ENCODE results near the gene TBC1D32.
"Not testable (repeated sequence)": the region's sequence is repeated elsewhere in the genome, so short reads cannot be mapped to it uniquely, and the experiment has no call there.

Gene TBC1D32

DNA sequence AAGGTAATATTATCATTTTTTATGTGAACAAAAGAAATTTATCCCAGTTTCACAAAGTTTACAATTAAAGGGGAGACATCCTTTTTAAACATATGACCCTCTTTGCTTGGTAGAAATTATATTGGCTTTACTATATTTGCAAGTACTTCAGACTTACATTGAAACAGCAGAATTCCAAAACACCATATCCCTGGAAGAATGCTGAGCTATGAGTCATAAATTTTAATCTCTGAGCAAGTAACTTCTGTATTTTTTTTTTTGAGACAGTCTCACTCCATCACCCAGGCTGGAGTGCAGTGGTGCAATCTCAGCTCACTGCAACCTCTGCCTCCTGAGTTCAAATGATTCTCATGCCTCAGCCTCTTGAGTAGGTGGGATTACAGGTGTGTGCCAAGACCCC is 240.4 kb downstream of the TBC1D32 start:
- Histone ChIP-seq H3K9me3 (ENCODE audit: control insufficient read depth, low read length) (no peaks in the 10 kb centered on the region), H3K4me1 (ENCODE audit: control insufficient read depth, insufficient read depth, low read length, poor library complexity, severe bottlenecking) (no peaks in the 10 kb centered on the region), H3K27me3 (replicated peaks; ENCODE audit: control insufficient read depth, insufficient read depth, low read length, poor library complexity, severe bottlenecking) (no peaks in the 10 kb centered on the region), H3K36me3 (ENCODE audit: control insufficient read depth, insufficient read depth, low read length) (no peaks in the 10 kb centered on the region), H3K4me3 (ENCODE audit: insufficient read depth, low read depth, low read length, poor library complexity, severe bottlenecking) (no peak overlapping the region), H3K27ac (ENCODE audit: insufficient read depth, low read length, poor library complexity, severe bottlenecking) (no peak overlapping the region)
- DNase-seq = no peak

DNA sequence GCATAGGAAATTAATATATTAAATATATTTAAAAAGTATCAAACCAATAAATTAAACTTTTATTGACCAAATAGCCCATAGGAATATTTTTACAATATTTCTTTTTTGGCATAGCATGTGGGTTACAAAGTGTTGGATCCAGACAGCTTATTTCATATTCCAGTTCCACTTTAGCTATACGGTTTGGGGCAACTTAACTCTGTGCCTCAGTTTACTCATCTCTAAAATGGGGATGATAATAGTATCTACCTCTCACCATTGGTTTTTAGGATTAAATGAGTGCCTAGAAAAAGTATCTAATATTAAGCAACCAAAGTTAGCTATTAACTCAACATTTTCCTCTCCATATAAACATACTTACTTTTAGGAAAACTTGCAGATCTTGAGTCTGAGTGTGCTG is 243.8 kb downstream of the TBC1D32 start:
- no peaks in the 10 kb centered on the region for H3K4me1 ChIP-seq (ENCODE audit: control insufficient read depth, insufficient read depth, low read length, poor library complexity, severe bottlenecking)
- no peak overlapping the region for H3K27ac ChIP-seq (ENCODE audit: insufficient read depth, low read length, poor library complexity, severe bottlenecking)
- no peaks in the 10 kb centered on the region for H3K9me3 ChIP-seq (ENCODE audit: control insufficient read depth, low read length)
- no peak for DNase-seq
- H3K27me3 ChIP-seq (replicated peaks; ENCODE audit: control insufficient read depth, insufficient read depth, low read length, poor library complexity, severe bottlenecking) = no peaks in the 10 kb centered on the region
- no peak overlapping the region for H3K4me3 ChIP-seq (ENCODE audit: insufficient read depth, low read depth, low read length, poor library complexity, severe bottlenecking)
- H3K36me3 ChIP-seq (ENCODE audit: control insufficient read depth, insufficient read depth, low read length) = no peaks in the 10 kb centered on the region

DNA sequence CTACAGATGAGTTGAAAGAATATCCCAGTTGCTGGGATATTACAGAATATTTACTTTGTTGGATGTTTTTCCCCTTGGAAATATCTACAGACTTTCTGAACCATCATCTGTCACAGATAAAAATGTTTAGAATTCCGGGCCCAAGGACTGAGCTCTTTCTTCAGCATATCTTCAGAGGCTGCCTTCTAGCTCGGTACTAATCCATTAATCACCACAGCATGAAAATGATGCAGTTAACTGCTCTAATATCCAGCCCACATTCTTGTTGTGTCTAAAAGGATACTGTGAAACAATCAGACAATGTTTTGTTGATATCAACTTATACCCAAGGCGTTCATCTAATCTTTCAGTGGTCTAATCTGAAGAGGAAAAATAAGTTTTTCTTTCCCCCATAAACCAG is 247.4 kb downstream of the TBC1D32 start:
- no peak for DNase-seq
- Histone ChIP-seq H3K9me3 (ENCODE audit: control insufficient read depth, low read length) (no peaks in the 10 kb centered on the region), H3K4me3 (ENCODE audit: insufficient read depth, low read depth, low read length, poor library complexity, severe bottlenecking) (no peak overlapping the region), H3K27ac (ENCODE audit: insufficient read depth, low read length, poor library complexity, severe bottlenecking) (no peak overlapping the region), H3K27me3 (replicated peaks; ENCODE audit: control insufficient read depth, insufficient read depth, low read length, poor library complexity, severe bottlenecking) (no peaks in the 10 kb centered on the region), H3K4me1 (ENCODE audit: control insufficient read depth, insufficient read depth, low read length, poor library complexity, severe bottlenecking) (no peaks in the 10 kb centered on the region), H3K36me3 (ENCODE audit: control insufficient read depth, insufficient read depth, low read length) (no peaks in the 10 kb centered on the region)

DNA sequence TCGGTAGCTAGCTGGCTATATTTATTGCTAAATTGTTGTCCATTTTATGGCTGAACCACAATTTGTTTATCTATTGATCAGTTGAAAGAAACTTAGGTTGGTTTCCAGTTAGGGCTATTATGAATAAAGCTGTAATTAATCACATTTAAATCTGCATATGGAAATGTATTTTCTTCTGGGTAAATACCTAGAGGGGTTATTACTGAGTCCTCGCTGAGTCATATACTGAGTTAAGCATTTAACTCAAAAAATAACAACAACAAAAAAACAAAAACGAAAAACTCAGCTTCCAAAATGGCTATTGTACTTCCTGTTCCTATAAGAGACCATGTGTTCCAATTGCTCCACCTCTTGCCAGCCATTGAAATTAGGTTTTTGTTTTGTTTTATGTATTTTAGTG is 258.2 kb downstream of the TBC1D32 start:
- no peaks in the 10 kb centered on the region for H3K36me3 ChIP-seq (ENCODE audit: control insufficient read depth, insufficient read depth, low read length)
- no peaks in the 10 kb centered on the region for H3K4me1 ChIP-seq (ENCODE audit: control insufficient read depth, insufficient read depth, low read length, poor library complexity, severe bottlenecking)
- no peak for DNase-seq
- H3K9me3 ChIP-seq (ENCODE audit: control insufficient read depth, low read length) = no peaks in the 10 kb centered on the region
- H3K27ac ChIP-seq (ENCODE audit: insufficient read depth, low read length, poor library complexity, severe bottlenecking) = no peak overlapping the region
- no peaks in the 10 kb centered on the region for H3K27me3 ChIP-seq (replicated peaks; ENCODE audit: control insufficient read depth, insufficient read depth, low read length, poor library complexity, severe bottlenecking)
- H3K4me3 ChIP-seq (ENCODE audit: insufficient read depth, low read depth, low read length, poor library complexity, severe bottlenecking) = no peak overlapping the region

DNA sequence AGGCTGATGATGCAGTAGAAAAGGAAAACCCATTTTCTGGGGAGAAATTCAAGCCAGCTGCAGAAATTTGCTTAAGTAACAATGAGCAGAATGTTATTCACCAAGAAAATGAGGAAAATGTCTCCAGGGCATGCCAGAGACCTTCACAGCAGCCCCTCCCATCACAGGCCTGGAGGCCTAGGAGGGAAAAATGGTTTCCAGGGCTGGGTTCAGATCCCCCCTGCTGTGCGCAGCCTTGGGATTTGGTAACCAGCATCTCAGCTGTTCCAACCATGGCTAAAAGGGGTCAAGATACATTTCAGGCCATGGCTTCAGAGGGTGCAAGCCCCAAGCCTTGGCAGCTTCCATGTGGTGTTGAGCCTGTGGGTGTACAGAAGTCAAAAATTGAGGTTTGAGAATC is 265.5 kb downstream of the TBC1D32 start:
- H3K4me3 ChIP-seq (ENCODE audit: insufficient read depth, low read depth, low read length, poor library complexity, severe bottlenecking); H3K27me3 ChIP-seq (replicated peaks; ENCODE audit: control insufficient read depth, insufficient read depth, low read length, poor library complexity, severe bottlenecking); H3K27ac ChIP-seq (ENCODE audit: insufficient read depth, low read length, poor library complexity, severe bottlenecking); H3K4me1 ChIP-seq (ENCODE audit: control insufficient read depth, insufficient read depth, low read length, poor library complexity, severe bottlenecking); DNase-seq; H3K9me3 ChIP-seq (ENCODE audit: control insufficient read depth, low read length); H3K36me3 ChIP-seq (ENCODE audit: control insufficient read depth, insufficient read depth, low read length): not testable (repeated sequence)

DNA sequence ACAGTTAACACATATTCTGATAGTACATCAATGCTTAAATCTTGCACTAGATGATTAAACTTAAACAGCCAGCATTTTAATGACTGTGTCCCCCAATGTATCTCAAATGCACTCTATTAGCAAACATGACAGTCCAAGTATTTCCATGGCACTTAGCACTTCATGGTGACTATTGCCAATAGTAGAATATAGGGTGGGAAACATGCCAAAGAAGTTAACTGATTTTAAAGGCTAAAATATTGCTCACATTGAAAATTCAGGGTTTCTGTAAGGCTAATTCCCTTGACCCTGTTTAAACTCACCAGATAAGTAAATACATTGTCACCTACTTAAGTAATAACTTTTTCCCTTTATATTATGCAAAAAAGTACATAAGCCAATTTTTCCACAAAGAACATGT is 266.9 kb downstream of the TBC1D32 start:
- H3K9me3 ChIP-seq (ENCODE audit: control insufficient read depth, low read length) = peaks cover 3% of the 10 kb centered on the region

DNA sequence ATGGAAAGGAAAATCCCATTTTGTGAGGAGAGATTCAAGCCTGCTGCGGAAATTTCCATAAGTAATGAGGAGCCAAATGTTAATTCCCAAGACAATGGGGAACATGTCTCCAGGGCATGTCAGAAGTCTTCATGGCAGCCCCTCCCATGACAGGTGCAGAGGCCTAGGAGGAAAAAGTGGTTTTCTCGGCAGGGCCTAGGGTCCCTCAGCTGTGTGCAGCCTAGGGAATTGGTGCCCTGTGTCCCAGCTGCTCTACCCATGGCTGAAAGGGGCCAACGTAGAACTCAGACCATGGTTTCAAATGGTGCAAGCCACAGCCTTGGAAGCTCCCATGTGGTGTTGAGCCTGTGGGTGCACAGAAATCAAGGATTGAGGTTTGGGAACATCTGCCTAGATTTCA is 269.9 kb downstream of the TBC1D32 start:
- Histone ChIP-seq H3K36me3 (ENCODE audit: control insufficient read depth, insufficient read depth, low read length) (no peaks in the 10 kb centered on the region), H3K4me3 (ENCODE audit: insufficient read depth, low read depth, low read length, poor library complexity, severe bottlenecking) (no peak overlapping the region), H3K9me3 (ENCODE audit: control insufficient read depth, low read length) (peaks cover 3% of the 10 kb centered on the region), H3K4me1 (ENCODE audit: control insufficient read depth, insufficient read depth, low read length, poor library complexity, severe bottlenecking) (no peaks in the 10 kb centered on the region), H3K27ac (ENCODE audit: insufficient read depth, low read length, poor library complexity, severe bottlenecking) (no peak overlapping the region), H3K27me3 (replicated peaks; ENCODE audit: control insufficient read depth, insufficient read depth, low read length, poor library complexity, severe bottlenecking) (no peaks in the 10 kb centered on the region)
- no peak for DNase-seq

More for the DNA sequence above, 266.9 kb downstream of the TBC1D32 start:
- Histone ChIP-seq H3K36me3 (ENCODE audit: control insufficient read depth, insufficient read depth, low read length) (no peaks in the 10 kb centered on the region), H3K4me3 (ENCODE audit: insufficient read depth, low read depth, low read length, poor library complexity, severe bottlenecking) (no peak overlapping the region), H3K27me3 (replicated peaks; ENCODE audit: control insufficient read depth, insufficient read depth, low read length, poor library complexity, severe bottlenecking) (no peaks in the 10 kb centered on the region), H3K27ac (ENCODE audit: insufficient read depth, low read length, poor library complexity, severe bottlenecking) (no peak overlapping the region), H3K4me1 (ENCODE audit: control insufficient read depth, insufficient read depth, low read length, poor library complexity, severe bottlenecking) (no peaks in the 10 kb centered on the region)
- no peak for DNase-seq

DNA sequence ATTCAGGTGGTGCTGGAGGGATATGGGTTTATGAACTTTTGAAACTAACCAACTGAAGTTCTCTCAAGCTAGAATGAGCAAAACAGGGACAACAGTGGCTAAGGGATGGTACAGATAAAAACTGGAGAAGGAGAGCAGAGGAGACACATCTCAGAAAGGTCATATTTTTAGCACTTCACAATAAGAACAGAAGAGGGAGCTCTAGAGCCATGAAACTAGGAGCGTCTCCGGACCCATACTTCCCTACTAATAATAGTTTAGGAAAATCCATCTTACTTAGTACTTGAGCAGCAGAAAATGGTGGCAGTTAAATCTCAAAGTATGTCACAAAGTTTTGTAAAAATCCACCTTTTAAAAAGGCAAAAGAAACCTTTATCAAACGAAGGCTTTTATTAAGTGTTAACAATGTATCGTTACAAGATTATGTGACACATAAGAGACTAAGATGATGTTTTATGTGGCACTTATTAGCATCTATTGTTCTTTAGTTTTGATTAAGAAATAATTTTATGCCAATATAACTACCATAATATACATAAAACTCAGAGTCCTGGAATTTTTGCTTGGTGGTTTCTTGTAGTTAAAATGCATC is 278.6 kb downstream of the TBC1D32 start:
- no peak for DNase-seq
- Histone ChIP-seq H3K36me3 (ENCODE audit: control insufficient read depth, insufficient read depth, low read length) (no peaks in the 10 kb centered on the region), H3K4me1 (ENCODE audit: control insufficient read depth, insufficient read depth, low read length, poor library complexity, severe bottlenecking) (no peaks in the 10 kb centered on the region), H3K27me3 (replicated peaks; ENCODE audit: control insufficient read depth, insufficient read depth, low read length, poor library complexity, severe bottlenecking) (no peaks in the 10 kb centered on the region), H3K4me3 (ENCODE audit: insufficient read depth, low read depth, low read length, poor library complexity, severe bottlenecking) (no peak overlapping the region), H3K27ac (ENCODE audit: insufficient read depth, low read length, poor library complexity, severe bottlenecking) (no peak overlapping the region), H3K9me3 (ENCODE audit: control insufficient read depth, low read length) (no peaks in the 10 kb centered on the region)

DNA sequence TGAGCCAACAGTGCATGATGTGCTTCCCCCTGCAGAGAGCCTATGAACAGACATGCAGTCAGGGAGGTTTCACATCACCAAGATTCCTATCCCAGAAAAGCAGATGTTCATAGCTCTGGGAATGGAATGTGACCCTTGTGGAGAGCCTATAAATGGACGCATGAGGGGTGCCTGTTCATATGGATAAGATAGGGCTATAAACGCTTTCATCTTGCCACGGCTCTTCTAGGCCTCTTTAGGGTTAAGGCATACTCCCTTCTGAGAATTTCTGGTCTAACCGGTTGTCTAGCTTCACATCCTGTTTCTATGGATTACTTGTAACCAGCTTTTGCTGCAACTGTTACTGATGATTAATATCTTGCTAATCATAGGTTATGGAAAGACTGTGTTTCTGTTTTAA is 285.7 kb downstream of the TBC1D32 start:
- H3K27me3 ChIP-seq (replicated peaks; ENCODE audit: control insufficient read depth, insufficient read depth, low read length, poor library complexity, severe bottlenecking); H3K9me3 ChIP-seq (ENCODE audit: control insufficient read depth, low read length); DNase-seq; H3K36me3 ChIP-seq (ENCODE audit: control insufficient read depth, insufficient read depth, low read length); H3K4me3 ChIP-seq (ENCODE audit: insufficient read depth, low read depth, low read length, poor library complexity, severe bottlenecking); H3K4me1 ChIP-seq (ENCODE audit: control insufficient read depth, insufficient read depth, low read length, poor library complexity, severe bottlenecking); H3K27ac ChIP-seq (ENCODE audit: insufficient read depth, low read length, poor library complexity, severe bottlenecking): not testable (repeated sequence)

DNA sequence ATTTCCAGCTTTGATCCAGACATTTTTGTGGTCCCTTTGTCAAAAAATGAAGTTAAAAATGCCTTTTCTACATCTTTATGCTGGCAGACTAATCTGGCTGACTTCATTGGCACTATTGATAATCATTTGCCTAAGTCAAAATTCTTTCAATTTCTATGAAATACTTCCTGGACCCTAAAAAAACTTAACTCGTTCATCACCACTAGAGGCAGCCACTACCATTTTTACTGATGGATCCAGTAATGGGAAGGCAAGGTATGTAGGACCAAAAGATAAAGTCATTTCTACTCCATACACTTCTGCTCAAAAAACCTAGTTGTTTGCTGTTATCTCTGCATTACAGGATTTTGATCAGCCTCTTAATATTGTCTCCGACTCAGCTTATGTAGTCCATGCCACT is 289.4 kb downstream of the TBC1D32 start:
- not testable (repeated sequence) for DNase-seq; H3K4me3 ChIP-seq (ENCODE audit: insufficient read depth, low read depth, low read length, poor library complexity, severe bottlenecking); H3K36me3 ChIP-seq (ENCODE audit: control insufficient read depth, insufficient read depth, low read length); H3K27ac ChIP-seq (ENCODE audit: insufficient read depth, low read length, poor library complexity, severe bottlenecking); H3K27me3 ChIP-seq (replicated peaks; ENCODE audit: control insufficient read depth, insufficient read depth, low read length, poor library complexity, severe bottlenecking); H3K9me3 ChIP-seq (ENCODE audit: control insufficient read depth, low read length); H3K4me1 ChIP-seq (ENCODE audit: control insufficient read depth, insufficient read depth, low read length, poor library complexity, severe bottlenecking)

DNA sequence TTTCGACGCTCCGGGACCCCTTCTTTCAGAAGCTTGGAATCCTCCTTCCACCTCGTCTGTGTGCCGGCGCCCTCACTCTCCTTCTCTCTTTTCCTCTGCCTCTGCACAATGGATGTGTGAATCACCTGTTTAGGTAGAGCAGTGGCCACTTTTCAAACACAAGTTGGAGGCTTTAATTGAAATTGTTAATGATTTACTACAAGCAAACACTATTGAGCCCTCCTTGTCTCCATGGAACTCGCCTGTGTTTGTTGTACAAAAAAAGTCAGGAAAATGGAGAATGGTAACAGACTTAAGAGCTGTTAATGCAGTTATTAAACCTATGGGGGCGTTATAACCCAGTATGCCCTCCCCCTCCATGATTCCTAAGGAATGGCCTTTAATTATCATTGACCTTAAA is 290.6 kb downstream of the TBC1D32 start:
- not testable (repeated sequence) for H3K4me3 ChIP-seq (ENCODE audit: insufficient read depth, low read depth, low read length, poor library complexity, severe bottlenecking); H3K36me3 ChIP-seq (ENCODE audit: control insufficient read depth, insufficient read depth, low read length); H3K9me3 ChIP-seq (ENCODE audit: control insufficient read depth, low read length); DNase-seq; H3K27ac ChIP-seq (ENCODE audit: insufficient read depth, low read length, poor library complexity, severe bottlenecking); H3K4me1 ChIP-seq (ENCODE audit: control insufficient read depth, insufficient read depth, low read length, poor library complexity, severe bottlenecking); H3K27me3 ChIP-seq (replicated peaks; ENCODE audit: control insufficient read depth, insufficient read depth, low read length, poor library complexity, severe bottlenecking)
